HepG2 (cell line): ENCODE data around the gene EEF2. TPM values are rescaled to one million over a fixed set of nuclear protein-coding genes. Genes with fewer than 3 reads are reported as not detected.
A peak's percentile ranks its signal among the peaks of the same experiment; 100 is the strongest.

Source experiments
- ARNT ChIP-seq: fragments of 450-650 bp; IDR thresholded peaks from 2 replicates; pipeline ENCODE4 v1.6.1; 2017
- BHLHE40 ChIP-seq: IDR thresholded peaks from 2 replicates; pipeline ENCODE4 v1.6.1; 2011; ENCODE audit warnings: low read length, improper control_type of control experiment
- BORCS8-MEF2B ChIP-seq: sonication (generic); formaldehyde crosslinking; IDR thresholded peaks from 2 replicates; pipeline ENCODE4 v1.8.0; 2022; ENCODE audit warnings: mild to moderate bottlenecking, missing genetic modification reagents
- CENPX ChIP-seq: sonication (generic); formaldehyde crosslinking; IDR thresholded peaks from 2 replicates; pipeline ENCODE4 v1.9.0; 2021; ENCODE audit warnings: mild to moderate bottlenecking, missing genetic modification reagents, moderate library complexity
- FOSL1 ChIP-seq: sonication (generic); formaldehyde crosslinking; IDR thresholded peaks from 2 replicates; pipeline ENCODE4 v1.9.0; 2021; ENCODE audit warnings: missing genetic modification reagents, borderline replicate concordance
- FOXP1 ChIP-seq, 2 experiments: fragments of 450-650 bp in 1 of 2; IDR thresholded peaks; 2 replicates each; pipeline ENCODE4 v1.6.1; 2017 to 2018; ENCODE audit warnings: antibody characterized with exemption in 1 of 2
- GATAD2A ChIP-seq: IDR thresholded peaks from 2 replicates; pipeline ENCODE4 v1.6.1; 2016
- GFI1 ChIP-seq: sonication (generic); formaldehyde crosslinking; IDR thresholded peaks from 2 replicates; pipeline ENCODE4 v1.5.0; 2020; ENCODE audit warnings: missing genetic modification reagents, mild to moderate bottlenecking, borderline replicate concordance
- HOXD1 ChIP-seq: sonication (generic); formaldehyde crosslinking; IDR thresholded peaks from 2 replicates; pipeline ENCODE4 v1.5.0; 2020; ENCODE audit warnings: missing genetic modification reagents
- KLF16 ChIP-seq, 2 experiments: sonication (generic) in 1 of 2; formaldehyde crosslinking in 1 of 2; IDR thresholded peaks; 2 replicates each; pipeline versions ENCODE4 v1.6.1 to v1.8.0; 2016 to 2023; ENCODE audit warnings: missing genetic modification reagents in 2 of 2, missing compliant biosample characterization in 1 of 2
- MATR3 ChIP-seq: sonication (generic); formaldehyde crosslinking; IDR thresholded peaks from 2 replicates; pipeline ENCODE4 v1.4.0; 2020; ENCODE audit warnings: missing genetic modification reagents
- MTA3 ChIP-seq: sonication (generic); formaldehyde crosslinking; IDR thresholded peaks from 2 replicates; pipeline ENCODE4 v1.4.0; 2020; ENCODE audit warnings: missing genetic modification reagents
- NFYB ChIP-seq: sonication (generic); formaldehyde crosslinking; IDR thresholded peaks from 2 replicates; pipeline ENCODE4 v1.4.0; 2020; ENCODE audit warnings: missing genetic modification reagents
- NR3C1 ChIP-seq: sonication (generic); formaldehyde crosslinking; IDR thresholded peaks from 2 replicates; pipeline ENCODE4 v1.4.0; 2020; ENCODE audit warnings: missing genetic modification reagents
- PHF20 ChIP-seq: sonication (generic); formaldehyde crosslinking; IDR thresholded peaks from 2 replicates; pipeline ENCODE4 v1.5.0; 2020; ENCODE audit warnings: mild to moderate bottlenecking, missing genetic modification reagents
- RARG ChIP-seq: sonication (generic); formaldehyde crosslinking; IDR thresholded peaks from 2 replicates; pipeline ENCODE4 v1.4.0; 2020; ENCODE audit warnings: low read depth, mild to moderate bottlenecking, missing genetic modification reagents
- REPIN1 ChIP-seq: sonication (generic); formaldehyde crosslinking; IDR thresholded peaks from 2 replicates; pipeline ENCODE4 v1.8.0; 2022; ENCODE audit warnings: missing genetic modification reagents, low read depth, mild to moderate bottlenecking, borderline replicate concordance
- SNAPC5 ChIP-seq: sonication (generic); formaldehyde crosslinking; IDR thresholded peaks from 2 replicates; pipeline ENCODE4 v1.8.1; 2023; ENCODE audit warnings: mild to moderate bottlenecking, missing genetic modification reagents, borderline replicate concordance
- THYN1 ChIP-seq: sonication (generic); formaldehyde crosslinking; IDR thresholded peaks from 2 replicates; pipeline ENCODE4 v1.8.1; 2023; ENCODE audit warnings: low read depth, mild to moderate bottlenecking, moderate library complexity, missing genetic modification reagents, borderline replicate concordance
- ZIK1 ChIP-seq: sonication (generic); formaldehyde crosslinking; IDR thresholded peaks from 2 replicates; pipeline ENCODE4 v1.5.0; 2020; ENCODE audit warnings: mild to moderate bottlenecking, low read depth, missing genetic modification reagents, borderline replicate concordance
- ZMAT3 ChIP-seq: sonication (generic); formaldehyde crosslinking; conservative IDR thresholded peaks from 2 replicates; pipeline ENCODE4 v1.7.0; 2021; ENCODE audit warnings: missing genetic modification reagents
- ZMYM2 ChIP-seq: sonication (generic); formaldehyde crosslinking; IDR thresholded peaks from 2 replicates; pipeline ENCODE4 v1.8.0; 2022; ENCODE audit warnings: mild to moderate bottlenecking, missing genetic modification reagents
- ZNF235 ChIP-seq: sonication (generic); formaldehyde crosslinking; IDR thresholded peaks from 2 replicates; pipeline ENCODE4 v1.8.1; 2023; ENCODE audit warnings: mild to moderate bottlenecking, missing genetic modification reagents, borderline replicate concordance
- ZNF329 ChIP-seq: sonication (generic); formaldehyde crosslinking; IDR thresholded peaks from 2 replicates; pipeline ENCODE4 v1.9.0; 2021; ENCODE audit warnings: low read depth, mild to moderate bottlenecking, missing genetic modification reagents
- ZNF34 ChIP-seq: sonication (generic); formaldehyde crosslinking; IDR thresholded peaks from 2 replicates; pipeline ENCODE4 v1.4.0; 2020; ENCODE audit warnings: mild to moderate bottlenecking, missing genetic modification reagents, borderline replicate concordance
- ZNF451 ChIP-seq: sonication (generic); formaldehyde crosslinking; IDR thresholded peaks from 2 replicates; pipeline ENCODE4 v1.5.0; 2020; ENCODE audit warnings: mild to moderate bottlenecking, missing genetic modification reagents
- ZNF558 ChIP-seq: sonication (generic); formaldehyde crosslinking; IDR thresholded peaks from 2 replicates; pipeline ENCODE4 v1.9.0; 2022; ENCODE audit warnings: mild to moderate bottlenecking, missing genetic modification reagents, borderline replicate concordance
- ZNF589 ChIP-seq: sonication (generic); formaldehyde crosslinking; conservative IDR thresholded peaks from 2 replicates; pipeline ENCODE4 v1.8.0; 2022; ENCODE audit warnings: mild to moderate bottlenecking, moderate library complexity, missing genetic modification reagents
- ZNF749 ChIP-seq: sonication (generic); formaldehyde crosslinking; IDR thresholded peaks from 2 replicates; pipeline ENCODE4 v1.8.0; 2022; ENCODE audit warnings: mild to moderate bottlenecking, missing genetic modification reagents, moderate library complexity, borderline replicate concordance
- polyA plus RNA-seq, 8 experiments: library from polyadenylated mRNA; depleted of rRNA in 3 of 8; stranded (reverse) in 7 of 8; unstranded in 1 of 8; fragments of >200 nt; fragmentation: Illumina TruSeq in 4 of 8; extraction: Trizol in 4 of 8; gene quantifications; 2 replicates each; pipeline versions ENCODE4 v1.2.1 to v1.2.3, GENCODE V29; 2011 to 2016; ENCODE audit warnings: low read depth in 4 of 8, missing spikeins in 1 of 8, mixed read lengths in 1 of 8; ENCODE audit not compliant: insufficient read depth in 1 of 8
- total RNA-seq, 5 experiments: library from RNA; depleted of rRNA; stranded (reverse); fragments of >200 nt; fragmentation: Illumina TruSeq; extraction: Trizol; gene quantifications; 2 replicates each; pipeline ENCODE4 v1.2.3, GENCODE V29; 2016; ENCODE audit warnings: low read depth in 1 of 5
- TF ChIP-seq, protein P1 (sequence below): sonication (generic); formaldehyde crosslinking; IDR thresholded peaks from 2 replicates; pipeline ENCODE4 v1.8.0; 2022; ENCODE audit warnings: mild to moderate bottlenecking, missing genetic modification reagents, moderate library complexity
- TF ChIP-seq, protein P2 (sequence below): sonication (generic); formaldehyde crosslinking; IDR thresholded peaks from 2 replicates; pipeline ENCODE4 v1.4.0; 2020; ENCODE audit warnings: missing genetic modification reagents, mild to moderate bottlenecking, borderline replicate concordance

Gene EEF2
- total and polyA plus RNA-seq, 2 of the 13 experiments (the other 11 are each of a cell fraction or from before 2014, with no cell fraction given), result 1,441 to 1,777 TPM

DNA sequence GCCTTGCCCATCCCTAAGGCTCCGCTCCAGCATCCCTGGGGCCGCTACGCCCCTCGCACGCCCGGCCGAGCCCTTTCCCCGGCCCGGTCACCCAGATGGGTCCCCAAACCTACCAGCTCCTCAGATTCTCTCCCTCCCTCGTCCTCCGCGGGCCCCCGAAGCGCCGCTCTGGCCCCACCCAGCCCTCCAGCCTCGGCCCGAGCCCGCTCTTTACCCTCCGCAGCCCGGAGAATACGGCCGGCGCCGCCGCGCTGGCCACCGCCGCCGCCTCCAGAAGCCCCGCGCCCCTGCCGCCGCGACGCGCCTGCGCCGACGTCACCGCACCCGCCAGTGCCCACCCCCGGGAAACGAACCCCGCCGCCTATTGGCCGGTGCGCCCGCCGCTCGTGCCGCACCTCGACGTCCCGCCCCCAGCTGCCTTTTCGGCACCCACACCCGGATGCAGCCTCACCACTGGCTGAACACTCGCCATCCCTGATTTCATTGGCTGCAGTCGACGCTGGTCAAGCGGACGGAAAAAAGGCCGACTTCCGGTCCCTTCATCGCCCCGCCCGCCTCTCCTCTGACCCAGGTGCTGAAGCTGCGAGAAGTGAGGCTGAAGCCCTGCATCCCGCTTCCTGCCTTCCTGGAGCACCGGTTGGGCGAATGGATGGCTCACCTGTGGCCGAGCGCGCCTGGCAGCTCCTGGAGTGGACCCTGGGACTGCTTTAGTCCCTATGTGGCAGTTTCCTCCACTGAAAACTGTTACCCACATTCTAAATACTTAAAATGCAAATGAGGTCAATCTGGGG lies 14.3 kb downstream of the EEF2 start, which contains the start of gene DAPK3 (continued):
- no peak for TF ChIP-seq THYN1
- TF ChIP-seq BORCS8-MEF2B (CRISPR knock-in tag), result no peak; the same call in 1 of the 2 replicates
- TF ChIP-seq ZMYM2, result no peak
- TF ChIP-seq ZNF329, result peak; percentile 55; the same call in 1 of the 2 replicates
- TF ChIP-seq MATR3, result no peak
- TF ChIP-seq KLF16 (CRISPR knock-in tag; IDR thresholded peaks at IDR 0.05), result peak in 1 of 2 experiments; percentile 55; a peak in 1 of 4 replicates
- TF ChIP-seq NR3C1 (CRISPR knock-in tag), result no peak
- TF ChIP-seq ZNF451 (CRISPR knock-in tag), result peak; percentile 50; the same call in 1 of the 2 replicates
- TF ChIP-seq RARG (CRISPR knock-in tag), result no peak; the same call in 1 of the 2 replicates
- TF ChIP-seq ZNF34 (CRISPR knock-in tag), result no peak
- no peak for TF ChIP-seq ZNF558
- TF ChIP-seq ZNF749 (CRISPR knock-in tag), result no peak; the same call in 1 of the 2 replicates
- TF ChIP-seq PHF20 (CRISPR knock-in tag), result peak; percentile 74
- no peak for TF ChIP-seq ZMAT3 (CRISPR knock-in tag)
- 0 out of 2 replicates have a peak, but pooled peaks have one; percentile 40 for TF ChIP-seq GATAD2A
- TF ChIP-seq, protein P1, sequence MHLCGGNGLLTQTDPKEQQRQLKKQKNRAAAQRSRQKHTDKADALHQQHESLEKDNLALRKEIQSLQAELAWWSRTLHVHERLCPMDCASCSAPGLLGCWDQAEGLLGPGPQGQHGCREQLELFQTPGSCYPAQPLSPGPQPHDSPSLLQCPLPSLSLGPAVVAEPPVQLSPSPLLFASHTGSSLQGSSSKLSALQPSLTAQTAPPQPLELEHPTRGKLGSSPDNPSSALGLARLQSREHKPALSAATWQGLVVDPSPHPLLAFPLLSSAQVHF (CRISPR knock-in tag), result no peak
- no peak for TF ChIP-seq GFI1 (CRISPR knock-in tag)
- TF ChIP-seq, protein P2, sequence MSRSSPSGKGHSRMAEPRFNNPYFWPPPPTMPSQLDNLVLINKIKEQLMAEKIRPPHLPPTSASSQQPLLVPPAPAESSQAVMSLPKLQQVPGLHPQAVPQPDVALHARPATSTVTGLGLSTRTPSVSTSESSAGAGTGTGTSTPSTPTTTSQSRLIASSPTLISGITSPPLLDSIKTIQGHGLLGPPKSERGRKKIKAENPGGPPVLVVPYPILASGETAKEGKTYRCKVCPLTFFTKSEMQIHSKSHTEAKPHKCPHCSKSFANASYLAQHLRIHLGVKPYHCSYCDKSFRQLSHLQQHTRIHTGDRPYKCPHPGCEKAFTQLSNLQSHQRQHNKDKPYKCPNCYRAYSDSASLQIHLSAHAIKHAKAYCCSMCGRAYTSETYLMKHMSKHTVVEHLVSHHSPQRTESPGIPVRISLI (CRISPR knock-in tag), result peak; percentile 84
- TF ChIP-seq SNAPC5 (CRISPR knock-in tag), result no peak
- TF ChIP-seq ZIK1, result peak; percentile 76; the same call in 1 of the 2 replicates
- peak; percentile 84 for TF ChIP-seq BHLHE40
- peak; percentile 92 for TF ChIP-seq NFYB (CRISPR knock-in tag)
- TF ChIP-seq ARNT, result no peak
- TF ChIP-seq CENPX, result no peak
- no peak for TF ChIP-seq ZNF235 (CRISPR knock-in tag)
- no peak for TF ChIP-seq HOXD1 (CRISPR knock-in tag)
- no peak for TF ChIP-seq ZNF589
- TF ChIP-seq FOSL1, result no peak
- TF ChIP-seq FOXP1 (IDR thresholded peaks at IDR 0.05), result no peak
- no peak for TF ChIP-seq FOXP1 (CRISPR knock-in tag; IDR thresholded peaks at IDR 0.05)
- peak; percentile 55; the same call in 1 of the 2 replicates for TF ChIP-seq REPIN1 (CRISPR knock-in tag)
- TF ChIP-seq MTA3 (CRISPR knock-in tag), result no peak
